Measurements from ENCODE around the gene GABRR1.

GABRR1 gene

GRCh38 chr6:89251976-89252375 lies 34.8 kb upstream of the GABRR1 start:
- H4K20me1 ChIP-seq (ENCODE audit: control insufficient read depth, insufficient read depth, low read depth, low read length), result no peaks in the 10 kb centered on the region
- no peak overlapping the region for H3K27ac ChIP-seq (ENCODE audit: low read depth, low read length)
- no peaks in the 10 kb centered on the region for H3K79me2 ChIP-seq (ENCODE audit: control insufficient read depth, low read length)
- no peak overlapping the region for H3K4me3 ChIP-seq (ENCODE audit: low read length)
- H3K27me3 ChIP-seq (ENCODE audit: control insufficient read depth, low read length), result no peaks in the 10 kb centered on the region
- H3K36me3 ChIP-seq (ENCODE audit: control insufficient read depth, low read length), result no peaks in the 10 kb centered on the region
- no peaks in the 10 kb centered on the region for H3K9me2 ChIP-seq (replicated peaks; ENCODE audit: control insufficient read depth, low read length)
- no peak overlapping the region for H3K4me2 ChIP-seq (ENCODE audit: low read length)
- no peaks in the 10 kb centered on the region for H3K4me1 ChIP-seq (ENCODE audit: control insufficient read depth, low read length)
- H3F3A ChIP-seq (ENCODE audit: control insufficient read depth, insufficient read depth), result no peaks in the 10 kb centered on the region
- no peaks in the 10 kb centered on the region for H3K9me3 ChIP-seq (ENCODE audit: control insufficient read depth, insufficient read depth, low read length)
- no peak for TF ChIP-seq CTCF (IDR thresholded peaks at IDR 0.05; ENCODE audit: low read depth, low read length, poor library complexity, severe bottlenecking)

GRCh38 chr6:89251170-89251569 lies 34.0 kb upstream of the GABRR1 start:
- H3K4me3 ChIP-seq (ENCODE audit: low read length), result no peak overlapping the region
- H3K4me2 ChIP-seq (ENCODE audit: low read length), result no peak overlapping the region
- H3K79me2 ChIP-seq (ENCODE audit: control insufficient read depth, low read length), result no peaks in the 10 kb centered on the region
- no peaks in the 10 kb centered on the region for H3K9me3 ChIP-seq (ENCODE audit: control insufficient read depth, insufficient read depth, low read length)
- no peaks in the 10 kb centered on the region for H3K36me3 ChIP-seq (ENCODE audit: control insufficient read depth, low read length)
- H3K4me1 ChIP-seq (ENCODE audit: control insufficient read depth, low read length), result no peaks in the 10 kb centered on the region
- H3F3A ChIP-seq (ENCODE audit: control insufficient read depth, insufficient read depth), result no peaks in the 10 kb centered on the region
- no peaks in the 10 kb centered on the region for H3K27me3 ChIP-seq (ENCODE audit: control insufficient read depth, low read length)
- H3K27ac ChIP-seq (ENCODE audit: low read depth, low read length), result no peak overlapping the region
- no peaks in the 10 kb centered on the region for H4K20me1 ChIP-seq (ENCODE audit: control insufficient read depth, insufficient read depth, low read depth, low read length)
- no peak for TF ChIP-seq CTCF (IDR thresholded peaks at IDR 0.05; ENCODE audit: low read depth, low read length, poor library complexity, severe bottlenecking)
- TF ChIP-seq EZH2phosphoT487 (IDR thresholded peaks at IDR 0.05; ENCODE audit: borderline replicate concordance, low read length), result no peak
- no peaks in the 10 kb centered on the region for H3K9me2 ChIP-seq (replicated peaks; ENCODE audit: control insufficient read depth, low read length)

GRCh38 chr6:89250239-89250638 lies 33.1 kb upstream of the GABRR1 start:
- no peaks in the 10 kb centered on the region for H3K4me1 ChIP-seq (ENCODE audit: control insufficient read depth, low read length)
- no peaks in the 10 kb centered on the region for H3K9me3 ChIP-seq (ENCODE audit: control insufficient read depth, insufficient read depth, low read length)
- H3K36me3 ChIP-seq (ENCODE audit: control insufficient read depth, low read length), result no peaks in the 10 kb centered on the region
- no peak overlapping the region for H3K4me3 ChIP-seq (ENCODE audit: low read length)
- no peaks in the 10 kb centered on the region for H3K27me3 ChIP-seq (ENCODE audit: control insufficient read depth, low read length)
- H3K79me2 ChIP-seq (ENCODE audit: control insufficient read depth, low read length), result no peaks in the 10 kb centered on the region
- no peaks in the 10 kb centered on the region for H3K9me2 ChIP-seq (replicated peaks; ENCODE audit: control insufficient read depth, low read length)
- no peaks in the 10 kb centered on the region for H4K20me1 ChIP-seq (ENCODE audit: control insufficient read depth, insufficient read depth, low read depth, low read length)
- no peak overlapping the region for H3K27ac ChIP-seq (ENCODE audit: low read depth, low read length)
- H3K4me2 ChIP-seq (ENCODE audit: low read length), result no peak overlapping the region
- H3F3A ChIP-seq (ENCODE audit: control insufficient read depth, insufficient read depth), result no peaks in the 10 kb centered on the region
- TF ChIP-seq CTCF (IDR thresholded peaks at IDR 0.05; ENCODE audit: low read depth, low read length, poor library complexity, severe bottlenecking) (no peak), EZH2phosphoT487 (IDR thresholded peaks at IDR 0.05; ENCODE audit: borderline replicate concordance, low read length) (no peak)
